Measurements from ENCODE around the gene FAM174C.

- TF ChIP-seq CTCF (IDR thresholded peaks at IDR 0.05) = no peak
- no peak for TF ChIP-seq POLR2A (IDR thresholded peaks at IDR 0.05)
Observed at GRCh38 chr19:1290196-1290702, 14.9 kb downstream of the FAM174C start.
